ENCODE measurements around the gene RAB38.

The RAB38 gene

GRCh38 chr11:88174709-88175568 lies at the start of gene RAB38:
RAB38 (minus strand) TSS chr11:88175443; CDS start chr11:88175384, 59 bp downstream.
- intact Hi-C loops (cut with DNase I), result no loop called here
- peak in 9 of 10 donors; percentile 6 to 85 (median 15) for DNase-seq

- no peak for DNase-seq
- intact Hi-C loops (cut with DNase I), result no loop called here
Measured at GRCh38 chr11:88213406-88213805, 38.2 kb upstream of the RAB38 start.

GRCh38 chr11:88212300-88212699 lies 37.1 kb upstream of the RAB38 start:
- intact Hi-C loops (cut with DNase I), result no loop called here
- peak in 1 of 10 donors; percentile 33 for DNase-seq

- no peak for DNase-seq
- intact Hi-C loops (cut with DNase I), result no loop called here
Measured at GRCh38 chr11:88208745-88209144, 33.5 kb upstream of the RAB38 start.

GRCh38 chr11:88206751-88207150 lies 31.5 kb upstream of the RAB38 start:
- DNase-seq, result no peak
- intact Hi-C loops (cut with DNase I), result no loop called here

DNA sequence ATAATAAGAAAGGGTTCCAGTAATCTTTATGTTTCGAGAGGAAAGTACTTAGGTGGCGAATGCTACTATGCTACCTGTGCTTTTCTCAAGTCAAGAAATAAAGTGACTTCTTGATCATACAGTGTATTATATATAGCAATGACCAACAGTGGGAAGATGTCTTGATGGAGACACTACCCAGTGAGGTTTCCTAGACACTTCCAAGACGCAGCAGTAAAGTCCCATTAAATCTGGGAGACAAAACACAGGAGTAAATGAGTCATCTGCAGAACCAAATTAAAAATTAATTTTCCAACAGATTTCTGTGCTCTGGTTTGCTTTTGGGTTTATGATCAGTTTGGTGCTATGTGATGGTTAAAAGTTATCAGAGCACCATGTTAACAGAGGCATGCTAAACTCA lies 29.1 kb upstream of the RAB38 start:
- DNase-seq, result no peak
- intact Hi-C loops (cut with DNase I), result no loop called here

DNA sequence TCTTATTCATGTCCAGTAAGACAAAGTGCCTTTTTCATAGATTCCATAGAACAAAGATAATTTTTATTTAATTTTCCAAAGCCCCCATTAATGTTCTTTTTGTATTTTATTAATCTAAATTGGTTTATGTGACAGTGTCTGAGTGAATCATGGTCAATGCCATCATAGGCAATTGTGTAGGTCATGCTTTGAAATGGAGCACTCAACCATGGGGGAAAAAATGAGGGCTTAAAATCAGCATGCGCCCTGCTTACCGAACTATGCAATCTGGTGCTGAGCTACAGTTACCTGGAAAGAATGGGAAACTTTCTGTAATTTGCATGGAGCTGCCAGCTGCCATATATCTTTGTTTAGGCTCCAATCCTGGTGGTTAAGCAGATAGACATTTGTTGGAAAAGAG lies 28.4 kb upstream of the RAB38 start:
- DNase-seq, result no peak
- intact Hi-C loops (cut with DNase I), result no loop called here

GRCh38 chr11:88202498-88202897 lies 27.3 kb upstream of the RAB38 start:
- DNase-seq, result no peak
- intact Hi-C loops (cut with DNase I), result no loop called here

DNA sequence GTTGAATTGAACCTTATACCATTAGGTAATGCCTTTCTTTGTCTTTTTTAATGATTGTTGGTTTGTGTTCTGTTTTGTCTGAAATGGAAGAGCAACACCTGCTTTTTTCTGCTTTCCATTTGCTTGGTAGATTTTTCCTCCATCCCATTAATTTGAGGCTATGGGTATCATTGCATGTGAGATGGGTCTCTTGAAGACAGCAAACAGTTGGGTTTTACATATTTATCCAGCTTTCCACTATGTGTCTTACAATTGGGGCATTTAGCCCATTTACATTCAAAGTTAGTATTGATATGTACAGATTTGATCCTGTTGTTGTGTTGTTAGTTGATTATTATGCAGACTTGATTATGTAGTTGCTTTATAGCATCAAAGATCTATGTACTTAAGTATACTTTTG lies 21.1 kb upstream of the RAB38 start:
- intact Hi-C loops (cut with DNase I), result no loop called here
- DNase-seq, result no peak

DNA sequence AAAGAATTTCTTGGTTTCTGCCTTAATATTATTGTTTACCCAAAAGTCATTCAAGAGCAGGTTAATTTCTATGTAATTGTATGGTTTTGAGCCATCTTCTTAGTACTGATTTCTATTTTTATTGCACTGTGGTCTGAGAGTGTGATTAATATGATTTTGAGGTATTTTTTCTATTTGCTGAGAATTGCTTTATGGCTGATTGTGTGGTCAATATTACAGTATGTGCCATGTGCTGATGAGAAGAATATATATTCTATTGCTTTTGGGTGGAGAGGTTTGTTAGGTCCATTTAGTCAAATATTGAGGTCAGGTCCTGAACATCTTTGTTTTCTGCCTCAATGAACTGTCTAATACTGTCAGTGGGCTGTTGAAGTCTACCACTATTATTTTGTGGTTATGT lies 20.7 kb upstream of the RAB38 start:
- intact Hi-C loops (cut with DNase I), result no loop called here
- DNase-seq, result no peak

DNA sequence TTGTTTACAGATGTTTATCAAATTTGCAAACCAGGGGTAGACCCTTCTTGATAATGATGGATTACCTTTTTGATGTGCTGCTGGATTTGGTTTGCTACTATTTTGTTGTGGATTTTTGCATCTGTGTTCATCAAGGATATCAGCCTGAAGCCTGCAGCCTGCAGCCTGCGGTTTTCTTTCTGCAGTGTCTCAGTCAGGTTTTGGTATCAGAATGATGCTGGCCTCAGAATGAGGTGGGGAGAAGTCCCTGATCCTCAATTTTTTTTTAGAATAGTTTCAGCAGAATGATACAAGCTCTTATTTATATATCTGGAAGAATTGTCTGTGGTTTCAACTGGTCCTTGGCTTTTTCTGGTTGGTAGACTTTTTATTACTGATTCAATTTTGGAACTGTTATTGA lies 19.7 kb upstream of the RAB38 start:
- intact Hi-C loops (cut with DNase I), result no loop called here
- no peak for DNase-seq

- intact Hi-C loops (cut with DNase I), result no loop called here
Measured at GRCh38 chr11:88193278-88193677, 18.0 kb upstream of the RAB38 start.

GRCh38 chr11:88188932-88189253 lies 13.7 kb upstream of the RAB38 start:
- intact Hi-C loops (cut with DNase I), result no loop called here

More at GRCh38 chr11:88193278-88193677, 18.0 kb upstream of the RAB38 start:
- no peak for DNase-seq

DNA sequence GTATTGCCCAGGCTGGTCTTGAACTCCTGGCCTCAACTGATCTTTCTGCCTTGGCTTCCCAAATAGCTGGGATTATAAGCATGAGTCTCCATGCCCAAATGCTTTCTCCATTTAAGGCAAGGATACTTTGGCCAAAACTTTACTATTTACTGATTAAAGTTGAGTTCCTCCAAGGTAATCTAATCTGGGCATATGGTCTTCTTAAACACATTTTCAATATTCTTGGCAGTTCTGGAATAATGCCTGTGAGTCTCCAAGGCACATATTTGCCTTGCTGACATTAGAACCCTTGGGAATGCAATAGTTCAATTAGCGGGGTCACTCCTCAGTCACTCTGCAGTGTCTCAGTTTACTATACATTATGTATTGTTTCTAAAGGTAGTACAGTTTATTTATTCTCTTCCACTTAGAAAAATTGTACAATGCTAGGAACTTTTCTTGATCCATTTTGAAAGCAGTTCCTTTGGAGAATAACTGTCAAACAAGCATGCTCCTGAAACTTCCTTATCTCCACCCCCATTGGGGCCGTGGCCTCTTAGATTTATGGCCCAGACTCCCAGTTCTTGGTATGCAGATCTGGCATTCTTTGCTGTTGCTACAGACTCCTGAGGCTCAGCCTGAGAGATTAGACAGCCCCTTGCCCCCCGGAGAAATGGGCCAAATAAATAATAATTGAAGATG lies 13.1 kb upstream of the RAB38 start:
- intact Hi-C loops (cut with DNase I), result no loop called here
- DNase-seq, result no peak

More at GRCh38 chr11:88188932-88189253, 13.7 kb upstream of the RAB38 start:
- no peak for DNase-seq

DNA sequence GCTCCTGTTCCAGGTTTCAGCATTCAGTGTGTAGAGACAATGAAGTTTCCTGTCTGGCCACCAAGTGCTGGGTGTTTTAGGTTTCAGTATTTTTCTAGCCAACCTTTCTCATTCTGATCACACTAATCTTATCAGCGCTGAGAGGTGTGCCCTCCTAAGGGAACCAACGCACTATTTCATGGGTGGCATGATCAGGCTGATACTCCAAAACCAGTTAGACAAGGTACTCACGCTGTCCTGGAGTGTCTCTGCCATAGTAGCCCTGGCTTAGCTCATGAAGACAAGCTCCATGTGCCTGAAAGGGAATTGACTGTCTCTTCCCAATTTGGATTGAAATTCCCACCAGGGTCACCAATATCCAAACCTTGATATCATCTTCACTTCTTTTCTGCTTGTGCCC lies 8.0 kb upstream of the RAB38 start:
- DNase-seq, result no peak
- intact Hi-C loops (cut with DNase I), result no loop called here

DNA sequence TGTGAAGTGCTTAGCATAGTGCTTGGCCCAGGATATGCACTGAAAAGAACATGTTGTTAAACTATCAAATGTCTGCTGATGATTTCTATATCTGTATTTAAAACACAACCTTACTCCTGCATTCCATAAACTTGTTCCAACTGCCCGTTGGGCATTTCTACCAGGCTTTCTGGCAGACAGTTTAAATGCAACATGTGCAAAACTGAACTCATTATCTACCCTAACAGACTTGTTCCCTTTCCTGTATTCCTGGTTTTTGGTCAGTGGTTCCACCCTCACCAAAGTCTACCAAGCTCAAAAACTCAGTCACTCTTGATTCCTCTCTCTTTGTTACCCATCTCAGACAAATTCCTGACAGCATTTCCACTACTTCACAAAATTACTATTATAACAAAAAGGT lies 6.5 kb upstream of the RAB38 start:
- no peak for DNase-seq
- intact Hi-C loops (cut with DNase I), result no loop called here

GRCh38 chr11:88179971-88180629 lies 4.9 kb upstream of the RAB38 start:
- DNase-seq, result no peak
- intact Hi-C loops (cut with DNase I), result no loop called here

DNA sequence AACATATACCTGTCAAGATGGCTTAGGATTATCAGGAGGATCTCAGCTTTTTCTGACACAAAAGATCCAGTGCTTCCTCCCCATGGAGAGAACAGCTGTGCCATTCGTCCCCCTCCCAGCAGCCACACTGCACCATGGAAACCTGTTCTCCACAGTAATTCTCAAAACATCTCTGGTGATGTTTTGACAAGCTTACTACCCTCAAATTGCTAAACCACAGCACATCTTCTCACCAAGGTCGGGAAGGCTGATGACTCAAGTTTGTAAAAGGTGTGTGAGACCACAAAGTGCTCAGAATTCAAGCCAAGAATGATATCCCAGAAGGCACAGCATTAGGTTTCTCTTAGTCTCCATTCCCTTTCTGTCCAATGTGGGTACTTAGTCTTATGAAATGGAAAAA lies 3.9 kb upstream of the RAB38 start:
- intact Hi-C loops (cut with DNase I), result no loop called here
- DNase-seq, result no peak

- no peak for DNase-seq
- intact Hi-C loops (cut with DNase I), result no loop called here
Measured at GRCh38 chr11:88178191-88178590, 2.9 kb upstream of the RAB38 start.

- intact Hi-C loops (cut with DNase I), result no loop called here
- no peak for DNase-seq
Measured at GRCh38 chr11:88175569-88176075, 379 bp upstream of the RAB38 start.

GRCh38 chr11:88173956-88174355 lies 1.3 kb downstream of the RAB38 start:
- no peak for DNase-seq
- intact Hi-C loops (cut with DNase I), result no loop called here

Data from posterior cingulate gyrus (tissue), 11 donors.